ENCODE measurements around the gene SLC22A23. TPM values are rescaled to one million over a fixed set of nuclear protein-coding genes. Genes with fewer than 3 reads are reported as not detected.

SLC22A23 gene
- total and polyA plus RNA-seq, 8 donors = 5.9 to 241 (median 18.9) TPM

DNA sequence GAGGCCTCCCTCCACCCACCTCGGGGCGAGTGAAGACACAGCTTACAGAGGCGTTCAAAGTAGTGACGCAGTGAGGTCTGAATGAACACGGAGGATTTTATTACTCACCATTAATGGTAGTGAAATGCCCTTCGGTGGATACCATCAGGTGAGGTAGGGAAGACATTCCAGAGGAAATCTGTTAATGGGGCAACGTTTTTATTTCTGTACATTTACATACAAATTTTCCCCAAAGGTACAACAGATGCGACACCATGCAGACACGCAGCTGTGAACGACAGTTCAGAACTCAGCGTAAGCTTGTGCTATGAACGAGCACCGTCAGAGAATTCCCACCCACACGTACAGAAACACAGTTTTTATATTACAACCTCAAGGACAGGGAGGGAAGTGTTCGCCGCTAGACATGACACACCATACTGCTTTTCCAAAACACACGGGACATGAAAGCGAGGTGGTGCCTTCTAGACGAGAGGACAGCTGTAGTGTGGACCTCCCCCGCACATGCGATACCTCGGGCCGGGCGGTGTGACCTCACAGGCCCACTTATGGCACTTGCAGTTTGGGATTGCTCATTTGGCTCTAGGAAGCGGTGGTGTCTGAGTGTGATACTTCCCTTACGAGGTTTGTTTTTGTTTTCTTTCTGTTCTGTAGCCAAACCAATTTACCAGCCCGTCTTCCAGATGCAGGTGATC is 187.4 kb downstream of the SLC22A23 start:
- intact Hi-C loops (cut with DNase I; ENCODE audit: low total_unique reads) = no loop called here
- WGBS, 5 donors = 81 to 90% (median 84%) methylated on average over 27 of the region's 27 CpGs
- Histone ChIP-seq H3K27me3 (no peaks in the 10 kb centered on the region), H3K27ac (no peak overlapping the region), H3K4me1 (peaks cover 0 to 24% (median 10%) of the 10 kb centered on the region in 4 donors), H3K4me3 (no peak overlapping the region), H3K9me3 (no peaks in the 10 kb centered on the region), H3K36me3 (peaks cover 15 to 83% (median 71%) of the 10 kb centered on the region in 4 donors)
- TF ChIP-seq, protein P1, sequence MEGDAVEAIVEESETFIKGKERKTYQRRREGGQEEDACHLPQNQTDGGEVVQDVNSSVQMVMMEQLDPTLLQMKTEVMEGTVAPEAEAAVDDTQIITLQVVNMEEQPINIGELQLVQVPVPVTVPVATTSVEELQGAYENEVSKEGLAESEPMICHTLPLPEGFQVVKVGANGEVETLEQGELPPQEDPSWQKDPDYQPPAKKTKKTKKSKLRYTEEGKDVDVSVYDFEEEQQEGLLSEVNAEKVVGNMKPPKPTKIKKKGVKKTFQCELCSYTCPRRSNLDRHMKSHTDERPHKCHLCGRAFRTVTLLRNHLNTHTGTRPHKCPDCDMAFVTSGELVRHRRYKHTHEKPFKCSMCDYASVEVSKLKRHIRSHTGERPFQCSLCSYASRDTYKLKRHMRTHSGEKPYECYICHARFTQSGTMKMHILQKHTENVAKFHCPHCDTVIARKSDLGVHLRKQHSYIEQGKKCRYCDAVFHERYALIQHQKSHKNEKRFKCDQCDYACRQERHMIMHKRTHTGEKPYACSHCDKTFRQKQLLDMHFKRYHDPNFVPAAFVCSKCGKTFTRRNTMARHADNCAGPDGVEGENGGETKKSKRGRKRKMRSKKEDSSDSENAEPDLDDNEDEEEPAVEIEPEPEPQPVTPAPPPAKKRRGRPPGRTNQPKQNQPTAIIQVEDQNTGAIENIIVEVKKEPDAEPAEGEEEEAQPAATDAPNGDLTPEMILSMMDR (IDR thresholded peaks at IDR 0.05) = no peak
- no peak for TF ChIP-seq POLR2A (IDR thresholded peaks at IDR 0.05)
- TF ChIP-seq EP300 (IDR thresholded peaks at IDR 0.05) = no peak
- TF ChIP-seq POLR2AphosphoS5 (IDR thresholded peaks at IDR 0.05) = no peak
- no peak for DNase-seq

DNA sequence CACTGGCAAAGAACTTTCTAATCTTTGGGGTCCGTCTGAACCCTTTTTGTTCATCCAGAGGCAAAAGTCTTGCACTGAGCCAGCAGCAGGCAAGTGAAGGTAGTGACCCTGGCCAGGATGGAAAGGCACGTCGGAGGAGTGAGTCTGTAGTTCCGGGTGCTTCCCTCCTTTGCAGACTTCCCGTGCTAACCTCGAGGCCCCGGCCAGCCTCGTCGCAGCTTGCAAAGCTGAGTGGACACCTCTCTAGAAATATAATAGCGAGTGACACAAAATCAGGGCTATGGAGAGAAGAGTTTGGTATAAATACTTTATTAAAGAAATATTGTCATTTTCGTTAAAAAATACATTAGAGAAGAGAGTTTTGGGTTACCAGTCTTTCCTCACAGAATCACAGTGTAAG is 188.2 kb downstream of the SLC22A23 start:
- Histone ChIP-seq H3K9me3 (no peaks in the 10 kb centered on the region), H3K27ac (no peak overlapping the region), H3K4me3 (no peak overlapping the region), H3K27me3 (no peaks in the 10 kb centered on the region), H3K4me1 (peaks cover 0 to 25% (median 12%) of the 10 kb centered on the region in 4 donors), H3K36me3 (peaks cover 15 to 83% (median 72%) of the 10 kb centered on the region in 4 donors)
- intact Hi-C loops (cut with DNase I; ENCODE audit: low total_unique reads) = no loop called here
- no peak for TF ChIP-seq POLR2A (IDR thresholded peaks at IDR 0.05)
- no peak for TF ChIP-seq POLR2AphosphoS5 (IDR thresholded peaks at IDR 0.05)
- TF ChIP-seq, protein P1 (IDR thresholded peaks at IDR 0.05) = no peak
- 75 to 89% (median 81%) methylated on average over 10 to 11 of the region's 11 CpGs for WGBS, 5 donors
- DNase-seq = no peak

DNA sequence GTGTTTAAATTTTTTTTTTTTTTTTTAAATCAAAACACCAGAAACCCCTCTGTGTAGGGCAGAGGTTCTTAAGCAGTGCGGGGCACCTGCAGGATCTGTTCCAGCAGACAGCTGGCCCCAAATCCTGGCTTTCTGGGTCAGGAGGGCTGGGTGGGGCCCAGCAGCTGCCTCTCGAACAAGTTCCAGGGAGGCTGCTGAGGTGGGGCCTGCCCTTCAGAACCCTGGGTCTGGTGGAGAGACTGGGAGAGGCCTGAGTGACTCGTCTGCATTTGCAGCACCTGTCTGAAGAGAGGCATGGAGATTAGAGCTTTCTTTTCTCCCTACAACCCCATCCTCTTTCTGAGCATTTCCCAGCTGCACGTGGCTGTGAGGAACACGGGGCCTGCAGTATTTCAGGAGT is 189.7 kb downstream of the SLC22A23 start:
- Histone ChIP-seq H3K27ac (no peak overlapping the region), H3K4me3 (no peak overlapping the region), H3K36me3 (peaks cover 7 to 72% (median 61%) of the 10 kb centered on the region in 4 donors), H3K9me3 (no peaks in the 10 kb centered on the region), H3K27me3 (no peaks in the 10 kb centered on the region), H3K4me1 (peaks cover under 1 to 38% (median 18%) of the 10 kb centered on the region in 4 donors)
- no peak for DNase-seq
- TF ChIP-seq POLR2A (IDR thresholded peaks at IDR 0.05) (no peak), EP300 (IDR thresholded peaks at IDR 0.05) (no peak), POLR2AphosphoS5 (IDR thresholded peaks at IDR 0.05) (no peak)
- TF ChIP-seq, protein P1 (IDR thresholded peaks at IDR 0.05) = no peak
- intact Hi-C loops (cut with DNase I; ENCODE audit: low total_unique reads) = no loop called here
- 65 to 75% (median 69%) methylated on average over 4 to 5 of the region's 5 CpGs for WGBS, 5 donors

DNA sequence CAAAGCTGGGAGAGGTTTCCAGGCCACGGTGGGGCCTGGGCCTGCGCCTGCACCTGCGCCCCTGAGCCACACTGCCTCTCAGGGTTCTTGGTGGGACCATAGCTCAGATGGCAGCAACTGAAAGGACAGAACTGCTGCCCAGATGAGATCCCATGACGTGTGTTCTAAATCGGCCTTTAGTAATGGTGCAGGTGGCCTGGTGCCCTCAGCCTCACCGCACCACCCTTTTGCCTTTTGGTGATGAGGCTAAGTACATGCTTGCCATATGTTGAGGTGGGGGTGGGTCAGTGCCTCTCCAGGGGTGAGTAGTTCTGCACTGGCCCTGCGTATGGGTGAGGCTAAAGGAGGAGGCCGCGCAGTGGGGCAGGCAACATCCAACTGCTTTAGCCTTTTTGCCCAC is 190.7 kb downstream of the SLC22A23 start:
- peaks cover 10 to 48% (median 27%) of the 10 kb centered on the region in 4 donors for H3K4me1 ChIP-seq
- peaks cover 7 to 62% (median 51%) of the 10 kb centered on the region in 4 donors for H3K36me3 ChIP-seq
- H3K9me3 ChIP-seq = no peaks in the 10 kb centered on the region
- 51 to 66% (median 60%) methylated on average over 6 to 9 of the region's 9 CpGs for WGBS, 5 donors
- no peak overlapping the region for H3K4me3 ChIP-seq
- DNase-seq = no peak
- H3K27ac ChIP-seq = no peak overlapping the region
- no peak for TF ChIP-seq POLR2AphosphoS5 (IDR thresholded peaks at IDR 0.05)
- TF ChIP-seq EP300 (IDR thresholded peaks at IDR 0.05) = no peak
- TF ChIP-seq, protein P1 (IDR thresholded peaks at IDR 0.05) = no peak
- no peaks in the 10 kb centered on the region for H3K27me3 ChIP-seq
- intact Hi-C loops (cut with DNase I; ENCODE audit: low total_unique reads) = no loop called here

Data from stomach (tissue), 9 donors.